IPS-NIHi11 (cell line): ENCODE measurements around the gene FKBP4.
A peak's percentile ranks its signal among the peaks of the same experiment; 100 is the strongest.
"Not testable (repeated sequence)": the region's sequence is repeated elsewhere in the genome, so short reads cannot be mapped to it uniquely, and the experiment has no call there.

Experiments used
- DNase-seq: peaks from one replicate; pipeline ENCODE4 v3.0.0; 2012; ENCODE audit warnings: mixed read lengths, low spot score

FKBP4 gene, protein sequence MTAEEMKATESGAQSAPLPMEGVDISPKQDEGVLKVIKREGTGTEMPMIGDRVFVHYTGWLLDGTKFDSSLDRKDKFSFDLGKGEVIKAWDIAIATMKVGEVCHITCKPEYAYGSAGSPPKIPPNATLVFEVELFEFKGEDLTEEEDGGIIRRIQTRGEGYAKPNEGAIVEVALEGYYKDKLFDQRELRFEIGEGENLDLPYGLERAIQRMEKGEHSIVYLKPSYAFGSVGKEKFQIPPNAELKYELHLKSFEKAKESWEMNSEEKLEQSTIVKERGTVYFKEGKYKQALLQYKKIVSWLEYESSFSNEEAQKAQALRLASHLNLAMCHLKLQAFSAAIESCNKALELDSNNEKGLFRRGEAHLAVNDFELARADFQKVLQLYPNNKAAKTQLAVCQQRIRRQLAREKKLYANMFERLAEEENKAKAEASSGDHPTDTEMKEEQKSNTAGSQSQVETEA

DNA sequence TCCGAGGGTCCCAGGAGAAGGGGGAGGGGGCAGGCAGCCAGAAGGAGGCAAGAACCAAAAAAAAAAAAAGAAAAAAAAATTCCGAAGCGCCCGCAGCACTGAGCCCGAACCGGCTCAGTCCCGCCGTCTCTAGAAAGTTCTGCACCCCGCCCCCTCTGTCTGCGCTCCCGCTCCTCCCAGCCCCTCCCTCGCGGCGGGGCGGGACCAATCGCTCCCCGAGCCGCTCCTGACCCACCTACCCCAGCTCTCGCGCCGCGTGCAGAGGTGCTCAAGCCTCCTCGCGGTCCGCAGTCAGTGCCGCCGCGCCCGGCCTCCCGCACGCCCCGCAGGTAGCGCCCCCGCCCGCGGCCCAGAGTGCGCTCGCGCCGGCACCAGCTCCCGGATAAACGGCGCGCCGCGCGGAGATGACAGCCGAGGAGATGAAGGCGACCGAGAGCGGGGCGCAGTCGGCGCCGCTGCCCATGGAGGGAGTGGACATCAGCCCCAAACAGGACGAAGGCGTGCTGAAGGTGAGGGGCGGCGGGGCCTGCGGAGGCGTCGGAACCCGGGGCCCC lies at the start of gene FKBP4:
Gene FKBP4 (plus strand): TSS at position 235 of the 554 bp plus-strand sequence. CDS start 170 bp downstream, at position 405.
- peak; percentile 98 for DNase-seq

GRCh38 chr12:2745655-2746054 lies 49.1 kb upstream of the FKBP4 start:
- no peak for DNase-seq

GRCh38 chr12:2749580-2749979 lies 45.2 kb upstream of the FKBP4 start:
- no peak for DNase-seq

DNA sequence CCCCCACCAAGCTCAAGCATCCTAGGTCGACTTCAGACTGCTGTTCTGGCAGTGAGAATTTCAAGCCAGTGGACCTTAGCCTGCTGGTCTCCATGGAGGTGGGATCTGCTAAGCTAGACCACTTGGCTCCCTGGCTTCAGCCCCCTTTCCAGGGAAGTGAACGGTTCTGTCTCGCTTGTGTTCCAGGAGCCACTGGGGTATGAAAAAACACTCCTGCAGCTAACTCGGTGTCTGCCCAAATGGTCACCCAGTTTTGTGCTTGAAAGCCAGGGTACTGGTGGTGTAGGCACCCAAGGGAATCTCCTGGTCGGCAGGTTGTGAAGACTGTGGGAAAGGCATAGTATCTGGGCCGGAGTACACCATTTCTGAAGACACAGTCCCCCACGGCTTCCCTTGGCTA lies 44.6 kb upstream of the FKBP4 start:
- no peak for DNase-seq

DNA sequence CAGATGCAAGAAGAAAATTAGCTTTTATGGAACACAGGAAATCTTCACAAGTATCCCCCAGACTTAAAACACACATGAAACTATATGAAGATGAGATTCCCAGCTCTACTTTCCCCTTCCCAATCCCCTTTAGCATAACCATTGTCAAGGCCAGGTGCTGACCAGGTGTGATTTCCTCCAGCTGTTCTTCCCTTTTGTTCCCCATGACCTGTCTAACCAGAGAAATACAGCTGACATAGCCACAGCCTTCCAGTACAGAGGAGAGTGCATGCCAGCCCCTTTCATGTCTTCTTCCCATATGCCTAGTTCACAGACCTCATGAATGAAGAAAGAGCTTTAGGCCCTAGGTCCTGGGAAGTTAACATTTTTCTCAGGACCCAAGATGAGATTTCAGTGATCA lies 43.5 kb upstream of the FKBP4 start:
- no peak for DNase-seq

DNA sequence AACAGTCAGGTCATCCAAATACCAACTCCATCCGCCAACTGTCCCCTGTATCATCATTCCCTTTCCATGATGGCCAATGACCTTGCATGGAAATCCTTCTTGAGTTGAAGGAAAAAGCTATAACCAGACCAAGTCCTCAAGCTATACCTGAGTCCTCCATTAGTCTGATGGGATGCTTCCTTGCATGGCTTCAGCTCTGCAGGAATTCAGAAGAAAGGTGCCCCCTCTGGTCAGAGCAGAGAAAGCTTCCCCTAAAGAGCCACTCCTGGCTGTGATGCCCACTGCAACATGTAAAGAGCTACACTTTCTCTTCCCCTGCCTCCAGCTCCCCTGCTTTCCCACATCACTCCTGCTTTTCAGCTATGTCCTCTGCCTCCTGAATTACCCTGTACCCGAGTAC lies 43.1 kb upstream of the FKBP4 start:
- DNase-seq = peak; percentile 53

DNA sequence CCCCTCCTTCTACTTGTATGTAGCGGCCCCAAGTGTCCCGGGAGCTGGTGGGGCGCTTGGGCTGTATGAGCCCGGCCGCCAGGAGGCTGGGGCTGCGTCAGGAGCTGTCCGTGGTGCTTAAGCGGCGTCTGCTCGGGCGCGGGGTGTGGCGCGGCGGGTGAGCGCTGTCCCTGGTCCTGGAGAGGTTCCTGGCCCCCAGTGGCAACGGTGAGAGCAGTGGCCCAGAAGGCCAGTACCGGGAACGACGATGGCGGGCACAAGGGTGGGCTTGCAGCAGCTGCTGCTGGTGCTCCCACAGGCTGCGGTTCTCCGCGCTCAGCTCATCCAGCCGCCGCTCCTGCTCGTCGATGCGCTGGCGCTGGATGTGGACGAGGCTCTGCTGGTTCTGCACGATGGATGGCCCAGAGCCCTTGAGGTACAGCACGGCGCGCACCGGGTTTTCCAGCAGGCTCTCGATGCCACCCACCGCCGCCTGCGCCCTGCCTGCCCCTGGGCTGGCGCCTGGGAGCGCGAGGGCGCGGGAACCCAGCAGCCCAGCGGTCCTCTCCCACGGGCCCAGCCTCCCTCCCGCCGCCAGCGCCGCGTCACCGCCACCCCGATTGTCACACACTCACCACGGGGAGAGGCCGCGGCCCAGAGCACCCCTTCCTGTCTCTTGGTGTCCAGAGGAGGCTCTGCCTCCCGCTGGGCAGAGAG lies 41.9 kb upstream of the FKBP4 start:
- DNase-seq = peak; percentile 91

DNA sequence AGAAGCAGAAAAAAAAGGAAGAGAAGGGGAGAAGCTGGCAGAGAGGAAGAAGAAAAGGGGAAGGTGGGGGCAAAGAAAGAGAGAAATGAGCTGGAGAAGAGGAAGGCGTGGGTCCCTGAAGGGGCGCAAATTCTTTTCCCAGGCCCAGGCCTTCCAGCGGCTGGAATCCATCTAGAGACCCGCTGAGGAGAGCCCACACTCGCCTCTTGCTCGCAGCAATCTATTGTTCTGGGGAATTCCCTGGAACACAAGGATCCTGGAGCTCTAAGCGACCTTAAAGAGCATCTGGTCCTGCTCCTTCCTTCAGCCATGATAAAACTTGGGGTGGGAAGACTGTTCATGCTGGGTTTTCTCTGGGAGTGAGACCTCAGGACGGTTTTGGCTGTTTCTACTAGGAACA lies 41.2 kb upstream of the FKBP4 start:
- DNase-seq = no peak

GRCh38 chr12:2754208-2754607 lies 40.6 kb upstream of the FKBP4 start:
- DNase-seq = no peak

- no peak for DNase-seq
Observed at GRCh38 chr12:2756756-2757155, 38.0 kb upstream of the FKBP4 start.

- no peak for DNase-seq
Observed at GRCh38 chr12:2759733-2760132, 35.0 kb upstream of the FKBP4 start.

GRCh38 chr12:2764398-2764797 lies 30.4 kb upstream of the FKBP4 start:
- DNase-seq = no peak

DNA sequence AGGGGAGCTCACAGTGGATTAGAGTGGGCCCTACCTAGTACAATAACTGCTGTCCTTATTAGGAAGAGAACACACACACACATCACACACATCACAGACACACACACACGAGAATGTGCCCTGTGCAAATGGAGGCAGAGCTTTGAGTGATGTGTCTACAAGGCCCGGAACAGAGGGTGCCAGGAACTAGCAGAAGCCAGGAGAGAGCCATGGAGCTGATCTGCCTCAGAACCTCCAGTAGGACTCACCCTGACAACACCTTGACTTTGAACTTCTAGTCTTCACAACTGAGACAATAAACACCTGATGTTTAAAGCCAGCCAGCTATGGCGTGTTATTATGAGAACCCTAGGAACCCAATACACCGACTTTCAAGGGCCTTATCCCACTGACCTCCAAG lies 29.7 kb upstream of the FKBP4 start:
- no peak for DNase-seq

GRCh38 chr12:2765608-2766007 lies 29.2 kb upstream of the FKBP4 start:
- no peak for DNase-seq

DNA sequence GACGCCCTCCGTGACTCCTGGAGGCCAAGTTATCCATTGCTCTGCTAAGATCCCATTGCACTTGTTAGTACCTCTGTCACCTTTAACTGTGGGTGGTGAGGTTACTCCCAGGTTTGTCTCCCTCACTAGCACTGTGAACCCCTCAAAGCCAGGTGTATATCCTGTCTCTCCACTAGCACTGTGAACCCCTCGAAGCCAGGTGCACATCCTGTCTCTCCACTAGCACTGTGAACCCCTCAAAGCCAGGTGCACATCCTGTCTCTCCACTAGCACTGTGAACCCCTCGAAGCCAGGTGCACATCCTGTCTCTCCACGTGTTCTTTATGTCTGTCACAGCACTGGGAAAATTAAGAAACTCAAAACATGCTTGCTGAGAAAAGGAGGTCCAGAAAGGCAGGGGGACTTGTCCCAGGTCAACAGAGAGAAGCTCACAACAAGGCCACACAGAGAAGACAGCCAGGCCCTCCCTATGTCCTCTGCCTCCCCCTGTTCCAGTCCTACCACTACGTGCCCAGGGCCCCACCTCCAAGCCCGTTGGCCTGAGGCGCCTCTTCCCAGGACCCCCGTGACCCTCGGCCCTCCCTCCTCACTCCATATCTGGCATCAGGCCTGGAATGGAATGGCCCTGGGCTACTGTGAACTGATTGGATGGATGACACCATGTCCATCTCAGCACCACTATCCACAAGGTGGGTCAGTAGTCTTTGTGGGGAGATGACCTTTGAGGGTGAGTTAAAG lies 26.4 kb upstream of the FKBP4 start:
- no peak for DNase-seq

DNA sequence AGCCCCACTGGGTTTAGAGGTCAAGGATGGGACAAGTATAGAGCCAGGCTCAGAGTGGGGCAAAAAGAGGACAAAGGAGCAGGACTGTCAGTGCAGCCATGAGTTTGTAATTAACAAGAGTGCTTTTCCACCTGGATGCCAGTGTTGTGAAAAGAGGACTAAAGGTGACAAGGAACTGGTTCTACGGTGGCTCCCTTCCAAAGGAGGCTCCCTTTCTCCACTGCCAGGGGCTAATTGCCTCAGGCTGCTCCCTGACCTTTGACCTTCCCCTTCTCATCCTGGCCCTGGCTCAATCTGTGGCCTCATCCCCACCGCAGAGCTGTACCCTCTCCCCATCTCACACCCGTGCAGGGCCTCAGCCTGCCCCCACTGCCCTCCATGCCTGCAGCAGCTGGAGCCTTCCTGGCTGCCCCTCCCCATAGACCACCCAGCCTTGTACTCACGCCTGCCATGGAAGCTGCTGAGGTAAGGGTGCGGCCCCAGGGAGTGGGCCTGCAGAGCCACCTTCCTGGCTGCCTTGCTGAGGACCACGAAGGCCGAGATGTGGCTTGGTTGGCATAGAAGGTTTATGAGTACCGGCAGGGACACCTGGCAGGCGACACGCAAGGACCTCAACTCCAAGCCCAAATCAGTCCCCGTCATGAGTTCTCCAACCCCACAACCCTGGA lies 24.8 kb upstream of the FKBP4 start:
- no peak for DNase-seq

- not testable (repeated sequence) for DNase-seq
Observed at GRCh38 chr12:2770544-2770943, 24.2 kb upstream of the FKBP4 start.

GRCh38 chr12:2772370-2772769 lies 22.4 kb upstream of the FKBP4 start:
- no peak for DNase-seq

- no peak for DNase-seq
Observed at GRCh38 chr12:2773199-2773875, 21.4 kb upstream of the FKBP4 start.

DNA sequence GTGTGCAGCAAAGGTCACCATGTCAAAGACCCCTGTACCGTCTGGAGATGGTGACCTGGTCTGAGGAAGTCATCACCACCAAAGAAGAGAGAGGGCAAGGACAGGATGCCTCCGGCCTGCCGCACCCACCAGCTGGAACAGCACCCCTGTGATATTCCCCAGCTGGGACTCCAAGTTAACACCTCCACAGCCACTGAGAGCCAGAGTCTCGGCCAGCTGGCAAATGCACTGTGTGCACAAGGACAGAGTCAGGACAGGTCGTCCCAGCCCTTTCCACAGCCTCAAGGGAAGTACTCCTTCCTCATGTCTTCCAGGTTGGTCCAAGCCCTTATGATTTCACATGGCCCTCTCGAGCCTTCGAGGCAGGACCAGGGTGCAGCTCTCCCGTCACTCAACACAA lies 19.3 kb upstream of the FKBP4 start:
- DNase-seq = no peak

GRCh38 chr12:2776129-2776806 lies 18.5 kb upstream of the FKBP4 start:
- DNase-seq = no peak
